Testis (tissue), 3 donors: ENCODE measurements around the gene PRDM15. TPM values are rescaled to one million over a fixed set of nuclear protein-coding genes. Genes with fewer than 3 reads are reported as not detected.

ENCODE experiments used
- DNase-seq: peaks from one replicate; pipeline ENCODE4 v3.0.0-alpha.2; 2019
- H3K27ac ChIP-seq, 2 donors: fragments of 200-600 bp; sonication (generic); one replicate each; pipeline ENCODE4 v1.5.1; 2019
- H3K27me3 ChIP-seq: fragments of 200-600 bp; sonication (generic); one replicate; pipeline ENCODE4 v1.5.1; 2019
- H3K36me3 ChIP-seq: fragments of 200-600 bp; sonication (generic); one replicate; pipeline ENCODE4 v1.5.1; 2017; ENCODE audit warnings: low read depth; ENCODE audit errors: missing control alignments
- H3K4me1 ChIP-seq: fragments of 200-600 bp; sonication (generic); one replicate; pipeline ENCODE4 v1.5.1; 2019
- H3K4me3 ChIP-seq, 2 donors: fragments of 200-600 bp; sonication (generic); one replicate each; pipeline ENCODE4 v1.5.1; 2017 to 2019
- H3K9me3 ChIP-seq: fragments of 200-600 bp; sonication (generic); one replicate; pipeline ENCODE4 v1.5.1; 2017
- CTCF ChIP-seq, 3 experiments: fragments of 450-650 bp in 2 of 3; fragments of 200-600 bp in 1 of 3; sonication (generic) in 1 of 3; IDR thresholded peaks; one replicate each; pipeline ENCODE4 v1.5.1; 2016 to 2019; ENCODE audit warnings: antibody characterized with exemption in 3 of 3, mild to moderate bottlenecking in 2 of 3, moderate library complexity in 1 of 3
- POLR2A ChIP-seq: fragments of 450-650 bp; IDR thresholded peaks from one replicate; pipeline ENCODE4 v1.6.1; 2017; ENCODE audit warnings: antibody characterized with exemption, mild to moderate bottlenecking, moderate library complexity
- WGBS, 2 donors: methylation state at CpG; one replicate each; pipeline ENCODE4 v1.1.5; 2018; 5-methylcytosine and 5-hydroxymethylcytosine counted together
- intact Hi-C: fragments of 100-400 bp; cut with DNase I; formaldehyde crosslinking; loops from one replicate; pipeline ENCODE4 v1.15.1; 2023; ENCODE audit warnings: low total_unique reads
- polyA plus RNA-seq: library from polyadenylated mRNA; stranded (reverse); fragments of 350-450 nt; fragmentation: Illumina TruSeq; extraction: RNeasy Lipid Tissue Mini Kit (QIAGEN cat#74804); gene quantifications from one replicate; pipeline ENCODE4 v1.2.3, GENCODE V29; 2014; ENCODE audit warnings: low read depth, low replicate concordance; ENCODE audit not compliant: insufficient read depth
- total RNA-seq, 2 donors: library from RNA; depleted of rRNA; stranded (reverse); fragments of >200 nt; gene quantifications; one replicate each; pipeline ENCODE4 v1.2.3, GENCODE V29; 2016

PRDM15 gene
- total and polyA plus RNA-seq, 3 donors from 2014 or later = 8.2 to 21.4 (median 18.8) TPM

GRCh38 chr21:41903559-41904351 is 24.6 kb upstream of the PRDM15 start:
- intact Hi-C loops = no loop called here
- Histone ChIP-seq H3K27me3 (no peaks in the 10 kb centered on the region), H3K4me1 (no peaks in the 10 kb centered on the region), H3K4me3 (no peak overlapping the region), H3K36me3 (no peaks in the 10 kb centered on the region), H3K27ac (no peak overlapping the region), H3K9me3 (no peaks in the 10 kb centered on the region)
- TF ChIP-seq POLR2A (no peak), CTCF (IDR thresholded peaks at IDR 0.05) (no peak)
- 84 to 87% methylated on average over 23 of the region's 23 CpGs for WGBS, 2 donors
- no peak for DNase-seq

GRCh38 chr21:41902946-41903345 is 23.8 kb upstream of the PRDM15 start:
- Histone ChIP-seq H3K4me3 (no peak overlapping the region), H3K27ac (no peak overlapping the region), H3K27me3 (no peaks in the 10 kb centered on the region), H3K9me3 (no peaks in the 10 kb centered on the region), H3K36me3 (no peaks in the 10 kb centered on the region), H3K4me1 (no peaks in the 10 kb centered on the region)
- TF ChIP-seq CTCF (IDR thresholded peaks at IDR 0.05) = no peak
- TF ChIP-seq POLR2A = no peak
- no peak for DNase-seq
- intact Hi-C loops = no loop called here
- 95 to 96% methylated on average over 8 of the region's 8 CpGs for WGBS, 2 donors

GRCh38 chr21:41901782-41902181 is 22.6 kb upstream of the PRDM15 start:
- no peak for TF ChIP-seq CTCF (IDR thresholded peaks at IDR 0.05)
- no peak overlapping the region for H3K27ac ChIP-seq
- intact Hi-C loops = no loop called here
- DNase-seq = no peak
- H3K4me1 ChIP-seq = no peaks in the 10 kb centered on the region
- WGBS, 2 donors = 97% methylated on average over 3 of the region's 3 CpGs
- H3K4me3 ChIP-seq = no peak overlapping the region
- H3K27me3 ChIP-seq = no peaks in the 10 kb centered on the region
- no peaks in the 10 kb centered on the region for H3K9me3 ChIP-seq
- no peaks in the 10 kb centered on the region for H3K36me3 ChIP-seq

GRCh38 chr21:41901099-41901498 is 22.0 kb upstream of the PRDM15 start:
- no peaks in the 10 kb centered on the region for H3K36me3 ChIP-seq
- TF ChIP-seq POLR2A (no peak), CTCF (IDR thresholded peaks at IDR 0.05) (no peak)
- H3K27ac ChIP-seq = no peak overlapping the region
- H3K27me3 ChIP-seq = no peaks in the 10 kb centered on the region
- intact Hi-C loops = no loop called here
- no peak for DNase-seq
- 82 to 83% methylated on average over 12 of the region's 12 CpGs for WGBS, 2 donors
- H3K4me3 ChIP-seq = no peak overlapping the region
- no peaks in the 10 kb centered on the region for H3K9me3 ChIP-seq
- no peaks in the 10 kb centered on the region for H3K4me1 ChIP-seq

GRCh38 chr21:41900401-41900800 is 21.3 kb upstream of the PRDM15 start:
- Histone ChIP-seq H3K4me1 (no peaks in the 10 kb centered on the region), H3K36me3 (no peaks in the 10 kb centered on the region), H3K27ac (no peak overlapping the region), H3K9me3 (no peaks in the 10 kb centered on the region), H3K4me3 (no peak overlapping the region), H3K27me3 (no peaks in the 10 kb centered on the region)
- TF ChIP-seq CTCF (IDR thresholded peaks at IDR 0.05) (no peak), POLR2A (no peak)
- DNase-seq = no peak
- WGBS, 2 donors = 77 to 94% methylated on average over 6 of the region's 6 CpGs
- intact Hi-C loops = no loop called here
